ENCODE data around the gene NUFIP1. TPM values are rescaled to one million over a fixed set of nuclear protein-coding genes. Genes with fewer than 3 reads are reported as not detected.
"Not testable (repeated sequence)": the region's sequence is repeated elsewhere in the genome, so short reads cannot be mapped to it uniquely, and the experiment has no call there.

NUFIP1 gene
- total RNA-seq: 4.3 TPM

DNA sequence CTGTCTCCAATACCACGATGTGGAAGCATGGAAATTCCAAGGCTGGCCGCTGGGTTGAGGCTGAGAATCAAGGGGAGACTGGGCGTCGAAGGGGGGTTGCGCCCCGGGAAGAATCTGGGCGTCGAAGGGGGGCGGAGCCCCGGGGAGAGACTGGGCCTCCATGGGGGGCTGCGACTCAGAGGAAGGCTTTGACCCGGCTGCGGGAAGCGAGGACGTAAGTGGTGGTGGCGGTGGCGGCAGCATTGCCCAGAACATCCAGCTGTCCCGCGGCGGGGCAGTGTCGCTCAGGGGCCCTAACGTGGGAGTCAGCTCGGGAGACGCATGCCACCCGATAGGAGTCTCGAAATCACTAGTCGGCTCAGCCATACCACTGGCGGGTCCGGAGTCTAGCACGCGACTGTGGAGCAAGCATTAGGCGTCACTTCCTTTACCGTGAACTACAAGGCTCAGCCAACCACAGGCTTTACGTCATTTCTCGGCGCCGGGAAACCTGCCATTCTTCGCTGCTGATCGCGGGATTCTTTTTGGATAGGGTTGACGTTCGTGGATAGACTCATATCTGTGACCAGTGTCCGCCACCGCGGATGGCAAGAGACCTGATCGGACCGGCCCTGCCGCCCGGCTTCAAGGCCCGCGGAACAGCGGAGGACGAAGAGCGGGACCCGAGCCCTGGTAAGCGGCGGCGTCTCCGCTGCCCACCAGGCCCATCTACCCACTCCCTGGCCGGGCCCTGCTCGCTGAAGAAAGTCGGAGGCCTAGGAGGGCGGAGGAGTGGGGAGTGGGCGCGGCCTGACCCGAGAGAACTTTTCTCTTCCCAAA is at the start of gene NUFIP1, which contains the start of gene GPALPP1:
TSS of gene NUFIP1 (minus strand) at position 401 of the 819 bp plus-strand sequence. CDS start at position 366, 35 bp downstream.
TSS of gene GPALPP1 (plus strand) at position 468 of the 819 bp plus-strand sequence. CDS start at position 585, 117 bp downstream.
- peak; percentile 97 for DNase-seq

DNA sequence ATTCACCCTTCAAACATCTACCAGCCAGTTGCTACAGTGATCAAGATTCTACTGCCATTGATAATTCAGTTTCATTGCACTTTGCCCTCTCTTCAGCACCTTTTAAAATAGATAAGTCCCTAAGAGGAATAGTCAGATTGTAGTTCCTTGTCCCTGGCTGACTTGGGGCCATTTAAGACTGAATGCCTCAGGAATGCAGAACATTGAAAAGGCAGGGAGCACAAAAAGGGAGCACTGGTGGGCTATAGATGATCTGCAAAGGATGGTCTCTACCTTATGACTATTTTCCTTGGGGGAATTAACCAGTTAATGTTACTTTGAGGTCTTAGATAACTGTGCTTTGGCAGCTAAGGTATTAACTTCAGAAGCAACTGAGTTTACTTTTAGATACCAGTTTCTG is 46.9 kb upstream of the NUFIP1 start:
- DNase-seq: no peak

DNA sequence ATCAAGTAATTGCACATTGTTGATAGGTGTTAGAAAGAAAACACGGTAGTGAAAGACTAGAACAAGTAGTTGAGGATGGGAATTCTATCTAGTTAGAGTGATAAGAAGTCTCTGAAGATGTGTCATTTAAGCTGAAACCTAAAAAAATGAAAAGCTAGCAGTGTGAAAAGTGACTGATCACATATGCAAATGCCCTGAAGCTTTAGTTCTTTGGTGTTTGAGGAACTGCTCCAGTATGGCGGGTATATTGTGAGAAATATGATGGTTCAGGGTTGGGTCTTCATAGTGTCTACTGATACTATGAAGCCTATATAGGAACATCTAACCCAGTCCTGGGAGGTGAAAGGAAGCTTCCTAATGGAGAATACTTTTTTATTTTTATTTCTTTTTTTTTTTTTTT is 45.1 kb upstream of the NUFIP1 start:
- DNase-seq: no peak

DNA sequence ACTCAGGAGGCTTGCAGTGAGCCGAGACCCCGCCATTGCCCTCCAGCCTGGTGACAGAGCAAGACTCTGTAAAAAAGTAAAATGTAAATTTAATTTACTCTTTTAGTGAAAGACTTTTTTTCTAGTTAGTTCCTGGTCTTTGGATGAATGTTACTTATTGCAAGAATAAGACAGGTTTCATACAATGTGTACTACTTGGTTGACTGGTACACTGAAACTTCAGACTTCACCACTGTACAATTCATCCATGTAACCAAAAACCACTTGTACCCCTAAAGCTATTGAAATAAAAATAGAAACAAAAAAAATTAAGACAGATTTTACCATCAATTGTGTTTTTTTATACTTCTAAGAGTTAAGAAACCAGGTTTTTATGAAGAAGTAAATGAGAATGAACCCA is 35.6 kb upstream of the NUFIP1 start:
- DNase-seq: no peak

DNA sequence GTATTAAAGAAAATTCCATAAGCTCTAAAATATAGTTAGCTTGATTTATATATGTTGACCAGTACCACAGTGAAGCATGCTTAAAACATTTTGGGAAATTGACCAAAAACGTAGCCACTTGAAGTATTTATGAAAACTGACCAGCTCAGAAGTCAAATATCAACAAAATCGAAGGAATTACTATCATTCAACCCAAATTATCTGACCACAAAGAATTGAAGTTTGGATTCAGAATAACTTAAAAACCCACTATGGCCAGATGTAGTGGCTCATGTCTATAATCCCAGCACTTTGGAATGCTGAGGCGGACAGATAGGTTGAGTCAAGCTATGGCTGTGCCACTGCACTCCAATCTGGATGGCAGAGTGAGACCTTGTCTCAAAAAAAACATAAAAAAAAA is 32.0 kb upstream of the NUFIP1 start:
- no peak for DNase-seq

DNA sequence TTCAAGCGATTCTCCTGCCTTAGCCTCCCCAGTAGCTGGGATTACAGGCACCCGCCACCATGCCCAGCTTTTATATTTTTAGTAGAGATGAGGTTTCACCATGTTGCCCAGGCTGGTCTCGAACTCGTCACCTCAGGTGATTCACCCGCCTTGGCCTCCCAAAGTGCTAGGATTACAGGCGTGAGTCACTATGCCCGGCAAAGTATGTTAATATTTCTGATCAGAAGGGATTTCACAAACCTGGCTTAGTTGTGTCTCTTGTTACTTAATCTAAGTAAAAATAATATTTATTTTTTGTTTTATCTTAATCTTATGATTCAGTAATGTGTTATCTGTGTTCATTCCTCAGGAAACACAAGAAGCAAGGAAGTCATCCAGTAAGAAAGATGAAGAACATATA is 30.7 kb upstream of the NUFIP1 start:
- DNase-seq: not testable (repeated sequence)

DNA sequence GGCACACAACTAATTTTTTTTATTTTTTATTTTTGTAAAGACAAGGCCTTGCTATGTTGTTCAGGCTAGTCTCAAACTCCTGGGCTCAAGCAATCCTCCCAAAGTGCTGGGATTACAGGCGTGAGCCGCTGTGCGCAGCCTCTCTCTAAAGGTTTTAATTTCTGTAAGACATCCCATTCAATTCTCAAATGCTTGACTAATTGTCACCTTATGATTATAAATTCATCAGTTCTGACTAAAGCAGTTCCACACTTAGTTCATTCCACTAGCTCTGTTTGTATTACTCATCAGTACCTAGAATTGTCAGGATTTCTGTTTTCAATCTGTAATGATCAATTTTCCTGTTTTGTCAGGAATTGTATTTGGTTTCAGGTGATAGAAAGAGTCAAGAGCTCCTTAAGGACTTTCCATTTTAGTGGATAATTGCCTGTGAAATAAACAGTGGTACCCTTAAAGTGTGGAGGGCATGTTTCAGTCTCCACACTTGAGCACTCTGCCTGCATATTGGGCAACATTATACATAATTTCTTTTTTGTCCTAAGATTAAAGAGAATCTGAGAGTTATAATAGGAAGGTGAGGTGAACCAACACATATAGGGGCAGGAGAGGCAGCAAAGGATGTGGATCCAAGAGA is 27.6 kb upstream of the NUFIP1 start:
- DNase-seq: no peak

DNA sequence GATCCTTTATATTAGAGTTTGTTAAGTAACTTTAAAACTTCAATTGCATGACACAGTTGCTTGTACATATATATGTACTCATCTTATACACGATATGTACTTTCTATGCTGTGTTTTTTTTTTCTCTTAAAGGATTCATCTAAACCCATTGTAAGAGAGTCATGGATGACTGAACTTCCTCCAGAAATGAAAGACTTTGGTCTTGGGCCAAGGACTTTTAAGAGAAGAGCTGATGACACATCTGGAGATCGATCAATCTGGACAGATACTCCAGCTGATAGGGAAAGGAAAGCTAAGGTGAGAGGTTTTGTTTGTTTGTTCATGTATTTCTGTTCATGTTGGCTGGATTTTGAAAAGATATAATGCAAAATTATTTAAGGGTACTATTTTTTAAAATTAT is 26.0 kb upstream of the NUFIP1 start:
- DNase-seq: no peak

DNA sequence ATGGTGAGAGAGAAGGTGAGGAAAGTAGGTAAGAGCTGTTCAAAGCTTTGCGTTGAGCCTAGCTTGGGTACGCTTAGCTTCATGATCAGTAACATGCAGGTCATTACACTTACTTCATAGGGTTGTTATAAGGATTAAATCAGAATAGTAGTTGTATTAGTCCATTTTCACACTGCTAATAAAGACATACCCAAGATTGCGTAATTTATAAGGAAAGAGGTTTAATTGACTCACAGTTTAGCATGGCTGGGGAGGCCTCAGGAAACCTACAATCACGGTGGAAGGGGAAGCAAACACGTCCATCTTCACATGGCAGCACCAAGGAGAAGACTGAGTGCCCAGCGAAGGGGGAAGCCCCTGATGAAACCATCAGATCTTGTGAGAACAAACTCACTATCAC is 21.9 kb upstream of the NUFIP1 start:
- DNase-seq: no peak

DNA sequence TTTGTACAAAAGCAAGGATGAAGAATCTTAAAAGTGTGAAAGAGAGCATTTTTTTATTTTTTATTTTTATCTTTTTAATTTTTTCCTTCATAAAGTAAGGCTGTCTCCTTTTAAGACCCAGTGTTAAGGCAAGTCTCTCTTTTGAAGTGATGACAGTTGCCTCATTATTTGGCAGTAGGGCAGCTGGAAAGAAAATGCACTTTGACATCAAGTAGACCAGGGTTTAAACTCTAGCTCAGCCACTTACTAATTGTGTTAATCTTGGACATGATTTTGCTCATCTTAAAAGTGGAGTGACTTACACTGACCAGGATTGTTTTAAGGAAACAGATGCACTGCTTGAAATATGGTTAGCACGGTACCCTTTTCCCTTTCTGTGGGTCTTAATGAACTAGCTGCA is 18.6 kb upstream of the NUFIP1 start:
- no peak for DNase-seq

DNA sequence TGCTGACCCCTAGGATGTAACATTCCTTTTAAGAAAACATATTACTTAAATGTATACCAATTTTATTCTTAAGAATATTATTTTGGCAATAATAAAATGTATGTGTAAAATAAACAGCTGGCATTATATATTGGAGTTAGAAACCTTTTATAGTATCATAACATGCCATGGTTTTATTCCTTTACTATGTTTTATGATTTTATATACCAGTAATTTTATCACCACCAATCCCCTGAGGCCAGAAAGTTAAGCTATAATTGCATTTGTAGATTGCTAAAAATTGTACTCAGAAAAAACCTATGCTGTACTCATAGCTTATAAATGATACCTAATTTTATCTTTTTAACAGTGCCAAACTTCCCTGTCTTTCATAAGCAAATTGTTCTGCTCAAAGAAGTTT is 18.0 kb upstream of the NUFIP1 start:
- DNase-seq: no peak

DNA sequence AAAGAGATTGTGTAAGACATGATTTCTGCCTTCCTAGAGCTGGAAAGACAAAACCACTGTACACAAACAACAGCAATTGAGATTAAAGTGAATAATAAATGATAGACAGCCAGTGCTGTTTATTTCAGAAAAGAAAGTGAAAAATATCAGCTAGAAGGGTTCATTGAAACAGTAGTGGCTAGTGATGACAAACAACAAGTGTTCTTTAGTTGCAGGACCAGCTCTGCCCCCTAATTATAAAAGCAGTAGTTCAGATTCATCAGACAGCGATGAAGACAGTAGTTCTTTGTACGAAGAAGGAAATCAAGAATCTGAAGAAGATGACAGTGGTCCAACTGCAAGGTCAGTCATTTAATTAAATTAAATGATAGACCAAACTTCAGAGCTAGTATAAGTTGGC is 14.8 kb upstream of the NUFIP1 start:
- no peak for DNase-seq

DNA sequence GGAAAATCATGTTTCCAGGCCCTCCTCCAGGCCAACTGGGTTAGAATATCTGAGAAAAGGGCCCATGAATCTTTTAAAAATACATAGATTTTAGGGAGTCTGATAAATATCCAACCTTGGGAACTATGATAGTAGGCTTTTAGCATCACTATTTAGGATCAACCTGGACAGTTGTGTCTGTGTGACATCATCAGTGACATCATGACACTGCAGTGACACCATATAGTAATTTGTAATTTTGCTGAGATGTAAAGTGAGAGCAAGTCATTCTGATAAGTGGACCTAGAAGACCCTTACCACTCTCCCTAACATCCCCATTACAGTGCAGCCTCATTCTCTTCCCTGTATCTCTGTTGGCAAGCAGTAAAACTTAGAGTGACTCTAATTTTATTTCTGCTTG is 14.1 kb upstream of the NUFIP1 start:
- DNase-seq: no peak

DNA sequence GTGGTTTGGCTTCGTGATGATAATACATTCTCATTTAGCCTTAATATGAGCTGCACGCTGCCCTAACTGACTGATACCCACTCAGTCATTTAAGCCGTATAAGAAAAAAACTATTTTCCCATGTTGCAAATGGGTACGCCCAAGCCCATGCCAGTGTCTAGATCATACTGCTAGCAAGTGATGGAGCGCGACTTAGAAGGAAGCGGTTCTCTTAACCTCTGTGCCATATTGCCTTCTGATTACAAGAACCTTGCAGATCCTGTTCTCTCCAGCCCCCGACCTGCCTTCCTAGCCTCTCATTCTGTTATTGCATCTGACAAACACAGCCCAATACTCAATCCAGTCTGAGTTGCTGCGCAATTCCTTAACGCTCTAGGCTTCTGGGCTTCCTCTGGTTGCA is 670 bp upstream of the NUFIP1 start:
- no peak for DNase-seq

DNA sequence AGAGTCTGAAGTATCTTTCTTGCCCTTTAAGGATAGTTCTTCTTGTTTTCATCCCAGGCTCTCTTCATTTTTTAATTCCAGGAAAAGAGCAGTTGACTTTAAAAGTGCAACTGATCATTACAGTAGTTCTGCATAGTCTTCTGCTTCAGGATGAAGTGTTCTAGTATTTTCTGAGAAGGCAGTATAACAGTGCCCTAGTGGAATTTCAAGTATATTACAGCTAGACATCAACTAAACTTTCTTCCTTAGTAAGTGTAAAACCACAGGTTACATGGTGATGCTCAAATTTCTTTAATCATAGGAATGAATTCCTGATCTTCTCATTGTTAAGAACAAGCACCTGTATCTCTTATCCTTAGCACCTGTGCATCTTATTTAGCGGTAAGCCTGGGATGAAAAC is 10.9 kb downstream of the NUFIP1 start:
- no peak for DNase-seq

DNA sequence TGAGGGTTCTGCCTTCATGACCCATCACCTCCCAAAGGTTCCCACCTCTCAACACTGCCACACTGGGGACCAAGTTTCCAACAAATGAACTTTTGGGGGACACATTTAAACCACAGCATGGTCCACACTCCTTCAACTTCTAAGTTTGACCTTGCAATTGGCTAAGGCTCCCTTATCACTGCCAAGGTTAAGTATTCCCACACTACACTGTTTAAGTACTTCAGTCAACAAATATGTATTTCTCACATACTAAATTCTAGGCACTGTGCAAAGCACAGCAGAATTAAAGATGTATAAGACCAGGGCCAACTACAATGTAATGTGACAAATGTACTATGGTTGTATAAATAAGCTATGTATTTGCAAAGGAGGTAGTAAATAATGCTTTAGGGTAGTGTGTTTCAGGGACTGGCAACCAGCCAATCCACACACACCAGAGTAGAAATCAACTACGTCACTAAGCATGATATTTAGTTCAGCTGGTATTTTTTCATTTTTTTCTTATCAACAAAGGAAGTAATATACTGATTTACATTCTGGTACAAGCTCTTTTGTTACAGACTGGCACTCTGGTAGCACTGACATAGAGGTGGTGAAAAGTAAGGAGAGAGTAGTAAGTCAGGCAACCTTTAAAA is 12.2 kb downstream of the NUFIP1 start:
- DNase-seq: no peak

DNA sequence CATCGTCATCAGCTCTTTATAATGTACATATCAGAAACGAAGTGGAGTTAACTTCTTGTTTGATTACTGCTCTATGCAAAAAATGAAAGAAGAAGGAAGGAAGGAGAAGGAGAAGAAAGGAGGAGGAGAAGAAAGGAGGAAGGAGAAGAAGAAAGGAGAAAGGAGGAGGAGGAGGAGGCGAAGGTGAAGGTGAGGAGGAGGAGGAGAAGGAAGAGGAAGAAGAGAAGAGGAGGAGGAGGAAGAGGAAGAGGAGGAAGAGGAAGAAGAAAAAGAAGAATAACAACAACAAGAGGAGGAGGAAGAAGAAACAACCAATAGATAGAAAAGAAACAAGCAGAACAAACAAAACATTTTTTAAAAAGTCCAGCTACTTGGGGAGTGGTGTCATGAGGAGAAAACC is 13.1 kb downstream of the NUFIP1 start:
- no peak for DNase-seq

DNA sequence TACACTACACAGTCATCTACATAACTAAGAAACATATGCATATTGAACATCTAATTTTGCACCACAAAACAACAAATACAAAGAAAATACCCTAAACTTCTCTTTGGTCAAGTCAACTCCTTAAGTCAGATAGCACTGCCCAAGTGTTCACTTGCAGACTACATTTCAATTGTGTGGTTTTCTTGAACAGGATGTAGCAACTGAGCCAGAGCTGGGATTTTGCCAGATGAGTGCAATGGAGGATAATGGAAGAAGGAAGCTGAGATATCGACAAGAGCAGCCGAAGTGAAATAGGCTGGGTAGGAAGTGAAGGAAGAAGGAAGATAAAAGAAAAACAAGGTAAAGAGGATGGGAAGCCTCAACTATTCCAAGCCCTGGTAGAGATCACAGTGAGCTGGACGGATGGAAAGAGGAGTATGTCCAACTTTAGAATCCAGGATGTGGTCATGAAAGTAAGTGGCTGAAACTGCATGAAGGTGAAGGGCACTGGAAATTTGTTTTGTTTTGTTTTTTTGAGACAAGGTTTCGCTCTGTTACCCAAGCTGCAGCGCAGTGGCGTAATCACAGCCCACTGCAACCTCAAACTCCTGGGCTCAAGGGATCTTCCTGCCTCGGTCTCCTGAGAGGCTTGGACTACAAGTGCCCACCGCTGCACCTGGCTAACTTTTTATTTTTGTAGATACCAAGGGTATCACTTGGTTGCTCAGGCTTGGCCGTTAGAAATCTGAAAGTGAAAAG is 15.0 kb downstream of the NUFIP1 start:
- no peak for DNase-seq

DNA sequence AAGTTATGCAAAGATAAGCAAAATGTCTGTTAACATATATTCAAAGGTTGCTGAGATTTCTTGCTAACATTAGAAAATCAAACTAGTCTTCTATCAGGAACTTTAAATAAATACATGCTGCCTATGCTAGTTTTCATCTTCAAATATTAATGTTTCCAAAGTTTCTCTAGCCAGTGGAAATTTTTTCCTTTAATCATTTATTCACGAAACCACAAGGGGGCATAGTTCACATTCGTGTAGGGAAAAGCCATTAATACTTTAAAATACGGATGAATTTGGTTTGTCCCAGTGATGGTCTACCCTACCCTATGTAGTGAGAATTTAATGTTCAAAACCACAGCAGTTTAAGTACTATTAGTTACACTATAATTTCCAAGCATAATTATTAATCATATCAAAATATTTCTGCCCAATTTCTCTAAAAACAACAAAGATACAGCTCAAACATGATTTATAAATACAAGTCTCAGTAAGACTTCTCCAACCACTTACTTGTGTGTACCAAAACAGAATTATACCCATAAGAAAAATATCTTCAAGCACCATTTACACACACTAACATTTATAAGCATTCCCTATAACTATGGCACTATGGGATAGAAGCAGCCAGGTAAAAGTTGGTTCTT is 16.2 kb downstream of the NUFIP1 start:
- peak; percentile 51 for DNase-seq

DNA sequence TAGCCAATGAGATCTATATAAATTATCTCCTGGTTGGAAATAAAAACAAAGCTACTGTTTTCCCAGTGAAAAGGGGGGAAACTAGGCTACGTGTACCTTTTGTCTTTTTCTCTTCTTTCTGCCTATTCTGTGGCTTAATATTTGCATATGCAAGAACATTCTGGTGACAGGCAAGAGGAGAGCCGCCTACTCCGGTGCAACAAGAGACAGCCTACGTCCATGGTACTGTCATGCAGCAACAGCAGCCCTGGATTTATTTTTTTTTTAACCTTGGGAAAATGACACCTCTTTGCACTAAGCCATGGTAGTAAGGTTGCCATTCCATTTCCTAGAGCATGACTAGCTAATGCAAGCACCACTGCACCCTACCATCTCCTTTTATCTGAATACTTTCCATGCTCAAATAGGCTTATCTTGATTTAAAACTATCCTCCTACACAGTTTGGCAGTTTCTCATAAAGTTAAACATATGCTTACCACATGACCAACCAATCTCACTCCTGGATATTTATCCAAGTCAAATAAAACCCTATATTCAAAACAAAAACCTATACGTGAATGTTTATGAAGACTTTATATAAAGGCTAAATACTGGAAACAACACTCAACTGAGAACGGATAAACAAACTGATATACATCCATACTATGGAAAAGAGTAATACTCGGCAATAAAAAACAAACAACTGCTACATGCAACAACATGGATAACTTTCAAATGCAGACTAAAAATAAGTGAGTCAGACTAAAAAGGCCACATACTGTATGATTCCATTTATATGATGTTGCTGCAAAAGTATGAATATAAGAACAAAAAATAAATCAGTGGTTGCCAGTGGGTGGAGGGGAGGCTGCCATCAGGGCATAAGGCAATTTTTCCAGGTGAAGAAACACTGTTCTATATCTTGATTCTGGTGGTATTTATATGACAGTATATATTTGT is 17.3 kb downstream of the NUFIP1 start:
- DNase-seq: no peak
